KOPT-K1 (cell line): ENCODE measurements around the gene TTC27.
"Not testable (repeated sequence)": the region's sequence is repeated elsewhere in the genome, so short reads cannot be mapped to it uniquely, and the experiment has no call there.

Experiments
- H3K27ac ChIP-seq: fragments of 200-600 bp; sonication (generic); 2 replicates; pipeline ENCODE4 v1.5.1; 2016; ENCODE audit warnings: antibody characterized with exemption, mild to moderate bottlenecking, low read depth, low read length; ENCODE audit not compliant: poor library complexity, severe bottlenecking
- H3K36me3 ChIP-seq: fragments of 200-600 bp; sonication (generic); 2 replicates; pipeline ENCODE4 v1.5.1; 2017; ENCODE audit warnings: antibody characterized with exemption, mild to moderate bottlenecking, low read length, moderate library complexity; ENCODE audit not compliant: insufficient read depth
- H3K9me3 ChIP-seq: fragments of 200-600 bp; sonication (generic); 2 replicates; pipeline ENCODE4 v1.5.1; 2017; ENCODE audit warnings: antibody characterized with exemption, low read length, mild to moderate bottlenecking; ENCODE audit not compliant: insufficient read depth, poor library complexity, severe bottlenecking

TTC27 gene

DNA sequence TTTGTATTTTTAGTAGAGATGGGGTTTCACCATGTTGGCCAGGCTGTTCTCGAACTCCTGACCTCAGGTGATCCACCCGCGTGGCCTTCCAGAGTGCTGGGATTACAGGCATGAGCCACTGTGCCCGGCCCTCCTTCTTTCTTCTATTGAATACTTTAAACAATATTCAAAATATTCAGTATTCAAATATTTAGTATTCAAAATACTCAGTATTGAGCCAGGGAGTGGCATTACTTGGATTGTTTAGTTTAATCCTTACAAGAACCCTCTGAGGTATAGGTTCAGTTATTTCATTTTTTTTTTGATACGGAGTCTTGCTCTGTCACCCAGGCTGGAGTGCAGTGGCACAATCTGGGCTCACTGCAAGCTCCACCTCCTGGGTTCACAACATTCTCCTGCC is 10.7 kb downstream of the TTC27 start:
- not testable (repeated sequence) for H3K27ac ChIP-seq, H3K9me3 ChIP-seq
- H3K36me3 ChIP-seq, result peaks cover 96% of the 10 kb centered on the region

GRCh38 chr2:32641180-32641579 is 13.3 kb downstream of the TTC27 start:
- peaks cover 90% of the 10 kb centered on the region for H3K36me3 ChIP-seq
- H3K27ac ChIP-seq, result no peak overlapping the region
- no peaks in the 10 kb centered on the region for H3K9me3 ChIP-seq

DNA sequence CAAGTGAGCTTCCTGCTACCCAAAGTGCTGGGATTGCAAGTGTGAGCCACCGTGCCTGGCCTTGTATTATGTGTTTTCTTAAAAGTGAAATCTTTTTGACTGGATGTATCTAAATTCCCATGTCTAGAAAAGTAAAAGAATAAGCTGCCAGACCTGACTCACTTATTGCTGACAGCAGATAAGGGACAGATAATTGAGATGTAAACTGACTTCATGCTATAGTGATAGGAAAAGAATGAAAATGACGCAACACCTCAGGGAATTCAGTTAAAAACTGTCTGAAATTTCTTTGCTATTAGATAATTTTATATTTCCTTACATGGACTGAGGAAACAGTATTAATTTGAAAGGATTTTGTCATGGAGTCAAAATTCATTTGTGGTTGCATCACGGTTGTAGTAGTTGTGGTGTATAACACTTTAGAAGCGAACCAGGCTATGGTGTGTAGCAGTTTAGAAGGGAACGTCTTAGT is 19.4 kb downstream of the TTC27 start:
- Histone ChIP-seq H3K27ac (no peak overlapping the region), H3K36me3 (peaks cover 83% of the 10 kb centered on the region), H3K9me3 (no peaks in the 10 kb centered on the region)

GRCh38 chr2:32652555-32653209 is 24.8 kb downstream of the TTC27 start:
- H3K27ac ChIP-seq, result no peak overlapping the region
- no peaks in the 10 kb centered on the region for H3K9me3 ChIP-seq
- peaks cover 83% of the 10 kb centered on the region for H3K36me3 ChIP-seq

GRCh38 chr2:32656069-32656468 is 28.2 kb downstream of the TTC27 start:
- H3K27ac ChIP-seq, result no peak overlapping the region
- no peaks in the 10 kb centered on the region for H3K9me3 ChIP-seq
- peaks cover 76% of the 10 kb centered on the region for H3K36me3 ChIP-seq

DNA sequence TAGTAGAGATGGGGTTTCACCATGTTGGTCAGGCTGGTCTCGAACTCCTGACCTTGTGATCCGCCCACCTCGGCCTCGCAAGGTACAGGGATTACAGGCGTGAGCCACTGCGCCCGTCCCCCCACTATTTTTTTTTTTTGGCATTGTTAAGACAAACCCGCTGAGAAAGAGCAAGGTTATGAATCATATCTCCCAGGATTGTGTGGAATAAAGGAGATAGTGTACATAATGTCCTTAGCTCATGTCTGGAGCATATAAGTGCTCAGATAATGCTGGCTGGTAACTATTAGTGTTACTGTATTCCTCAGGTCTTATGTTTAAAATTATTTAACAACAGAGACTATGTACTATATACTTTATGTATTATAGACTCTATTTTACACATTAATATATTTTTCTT is 36.0 kb downstream of the TTC27 start:
- peaks cover 20% of the 10 kb centered on the region for H3K36me3 ChIP-seq
- no peaks in the 10 kb centered on the region for H3K9me3 ChIP-seq
- no peak overlapping the region for H3K27ac ChIP-seq

- H3K27ac ChIP-seq, result no peak overlapping the region
- peaks cover 19% of the 10 kb centered on the region for H3K36me3 ChIP-seq
- H3K9me3 ChIP-seq, result no peaks in the 10 kb centered on the region
Measured at GRCh38 chr2:32666704-32667103, 38.9 kb downstream of the TTC27 start.

DNA sequence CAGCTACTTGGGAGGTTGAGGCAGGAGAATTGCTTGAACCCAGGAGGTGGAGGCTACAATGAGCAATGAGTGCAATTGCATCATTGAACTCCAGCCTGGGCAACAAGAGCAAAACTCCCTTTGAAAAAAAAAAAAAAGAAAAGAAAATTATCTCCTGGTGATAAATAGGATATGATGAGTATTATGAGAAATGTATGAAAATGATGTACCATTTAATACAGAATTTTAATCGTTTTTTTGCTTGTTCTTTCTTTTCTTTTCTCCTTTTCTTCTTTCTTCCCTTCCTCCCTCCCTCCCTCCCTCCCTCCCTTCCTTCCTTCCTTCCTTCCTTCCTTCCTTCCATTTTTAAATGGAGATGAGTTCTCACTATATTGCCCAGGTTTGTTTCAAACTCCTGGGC is 40.4 kb downstream of the TTC27 start:
- H3K27ac ChIP-seq, result no peak overlapping the region

DNA sequence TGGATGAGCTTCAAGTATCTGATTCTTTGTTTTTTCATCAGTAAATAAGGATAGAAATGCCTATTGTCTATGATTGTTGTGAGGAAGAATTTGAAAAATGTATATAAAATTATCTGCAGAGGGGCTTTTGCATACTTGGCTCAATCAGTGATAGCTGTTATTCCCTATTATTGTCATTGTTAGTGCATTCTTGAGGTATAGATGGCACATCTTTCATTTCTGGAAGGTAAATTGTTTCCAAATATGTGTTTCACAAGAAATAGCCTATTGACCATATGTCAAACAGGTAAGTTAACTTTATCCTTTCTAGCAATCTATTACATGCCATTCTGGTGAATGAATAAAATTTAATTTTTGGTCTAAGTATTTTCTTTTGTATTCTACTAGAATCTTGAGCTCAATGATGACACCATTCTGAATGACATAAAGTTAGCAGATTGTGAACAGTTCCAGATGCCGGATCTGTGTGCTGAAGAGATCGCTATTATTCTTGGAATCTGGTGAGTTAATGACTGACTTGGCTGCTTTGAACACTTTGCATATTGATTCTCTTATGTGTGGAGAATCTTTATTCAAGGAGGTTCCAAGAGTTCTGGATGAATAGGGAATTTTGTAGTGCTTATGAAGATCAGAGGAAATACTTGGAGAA is 44.2 kb downstream of the TTC27 start:
- H3K36me3 ChIP-seq, result peaks cover 50% of the 10 kb centered on the region
- no peak overlapping the region for H3K27ac ChIP-seq
- no peaks in the 10 kb centered on the region for H3K9me3 ChIP-seq

More for the DNA sequence above, 40.4 kb downstream of the TTC27 start:
- Histone ChIP-seq H3K36me3 (peaks cover 35% of the 10 kb centered on the region), H3K9me3 (no peaks in the 10 kb centered on the region)

DNA sequence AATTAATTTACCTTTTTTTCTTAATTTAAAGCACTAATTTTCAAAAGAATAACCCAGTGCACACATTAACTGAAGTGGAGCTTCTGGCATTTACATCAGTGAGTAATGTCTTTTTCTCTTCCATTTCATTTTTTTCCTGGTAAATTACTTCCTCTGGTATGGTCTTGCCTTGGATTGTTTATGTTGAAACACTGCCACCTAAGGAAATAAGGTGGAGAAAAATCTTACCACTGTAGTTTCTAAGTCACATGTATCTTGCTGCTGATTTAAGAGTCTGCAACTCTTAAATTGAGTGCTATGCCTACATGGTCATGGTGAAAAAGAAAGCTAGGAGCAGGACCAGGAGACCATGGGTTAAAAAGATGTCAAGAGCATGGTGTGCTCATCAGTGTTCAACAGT is 51.0 kb downstream of the TTC27 start:
- H3K36me3 ChIP-seq, result peaks cover 50% of the 10 kb centered on the region
- H3K27ac ChIP-seq, result no peak overlapping the region
- H3K9me3 ChIP-seq, result no peaks in the 10 kb centered on the region

DNA sequence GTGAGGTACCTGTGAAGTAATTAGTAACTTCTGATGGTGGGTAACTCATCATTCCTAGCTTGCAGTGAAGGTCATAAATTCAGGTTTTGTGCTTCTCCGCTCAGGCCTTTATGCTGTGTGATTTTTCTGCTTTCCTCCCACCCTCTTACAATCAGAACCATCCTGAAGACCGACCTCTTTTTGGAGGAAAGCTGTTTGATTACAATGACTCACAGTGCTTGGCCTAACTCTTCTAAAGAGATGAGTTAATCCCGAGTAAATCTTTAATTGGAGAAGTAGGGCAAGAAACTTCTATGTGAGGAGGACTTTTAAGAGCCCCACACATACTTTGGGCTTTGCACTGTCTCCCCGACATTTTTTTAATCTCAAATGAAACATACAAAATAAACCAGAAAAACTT is 53.1 kb downstream of the TTC27 start:
- no peaks in the 10 kb centered on the region for H3K9me3 ChIP-seq
- H3K36me3 ChIP-seq, result peaks cover 36% of the 10 kb centered on the region
- H3K27ac ChIP-seq, result no peak overlapping the region

- Histone ChIP-seq H3K9me3 (no peaks in the 10 kb centered on the region), H3K36me3 (peaks cover 28% of the 10 kb centered on the region), H3K27ac (no peak overlapping the region)
Measured at GRCh38 chr2:32683520-32684086, 55.8 kb downstream of the TTC27 start.

GRCh38 chr2:32688541-32688940 is 60.7 kb downstream of the TTC27 start:
- H3K27ac ChIP-seq, result no peak overlapping the region
- no peaks in the 10 kb centered on the region for H3K9me3 ChIP-seq
- 0 out of 2 replicates have a peak, but pooled peaks cover 4% of the 10 kb centered on the region for H3K36me3 ChIP-seq

DNA sequence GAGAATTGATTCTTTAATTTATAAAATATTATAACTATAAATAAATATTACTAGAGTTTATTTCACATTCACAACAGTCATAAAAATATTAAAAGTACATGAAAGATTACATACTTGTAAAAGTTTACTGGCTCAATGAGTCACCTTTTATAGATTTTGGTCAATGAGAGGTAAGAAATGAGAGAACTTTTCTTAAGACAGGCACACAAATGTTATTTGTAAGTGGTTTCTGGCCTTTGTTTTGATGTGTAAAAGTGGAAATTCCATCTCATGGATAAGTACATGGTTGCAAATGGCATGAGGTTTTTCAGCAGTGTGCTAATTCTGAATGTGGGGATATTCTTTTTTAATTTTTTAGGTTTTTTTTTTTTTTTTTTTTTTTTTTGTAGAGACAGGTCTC is 63.8 kb downstream of the TTC27 start:
- H3K36me3 ChIP-seq, result no peaks in the 10 kb centered on the region
- no peaks in the 10 kb centered on the region for H3K9me3 ChIP-seq
- no peak overlapping the region for H3K27ac ChIP-seq

GRCh38 chr2:32696439-32696838 is 68.6 kb downstream of the TTC27 start:
- H3K36me3 ChIP-seq, result 0 out of 2 replicates have a peak, but pooled peaks cover 5% of the 10 kb centered on the region
- H3K9me3 ChIP-seq, result no peaks in the 10 kb centered on the region
- no peak overlapping the region for H3K27ac ChIP-seq
